Osteocyte (in vitro differentiated cells): ENCODE measurements around the gene NINL. TPM values are rescaled to one million over a fixed set of nuclear protein-coding genes. Genes with fewer than 3 reads are reported as not detected.

Experiments used
- DNase-seq: peaks from one replicate; pipeline ENCODE4 v3.0.0; 2021; ENCODE audit warnings: mixed read lengths; ENCODE audit not compliant: unreplicated experiment; ENCODE audit errors: extremely low spot score
- H3K27ac Mint-ChIP-seq: one replicate; pipeline ENCODE4 v1.8.0; 2021; ENCODE audit warnings: mild to moderate bottlenecking, mixed read lengths; ENCODE audit not compliant: unreplicated experiment
- H3K27me3 Mint-ChIP-seq: one replicate; pipeline ENCODE4 v1.8.0; 2021; ENCODE audit warnings: mixed read lengths; ENCODE audit not compliant: unreplicated experiment
- H3K36me3 Mint-ChIP-seq: one replicate; pipeline ENCODE4 v1.8.0; 2021; ENCODE audit warnings: mixed read lengths; ENCODE audit not compliant: unreplicated experiment
- H3K4me1 Mint-ChIP-seq: one replicate; pipeline ENCODE4 v1.8.0; 2021; ENCODE audit warnings: mixed read lengths; ENCODE audit not compliant: unreplicated experiment
- H3K4me3 Mint-ChIP-seq: one replicate; pipeline ENCODE4 v1.8.0; 2021; ENCODE audit warnings: mild to moderate bottlenecking, moderate library complexity, mixed read lengths; ENCODE audit not compliant: unreplicated experiment
- H3K9me3 Mint-ChIP-seq: one replicate; pipeline ENCODE4 v1.8.0; 2021; ENCODE audit warnings: mixed read lengths; ENCODE audit not compliant: unreplicated experiment
- total RNA-seq: library from RNA; stranded (reverse); gene quantifications from 2 replicates; pipeline ENCODE4 v1.2.1, GENCODE V29; 2021
- TF ChIP-seq, protein P1 (sequence below): fragments of 200-600 bp; sonication (generic); IDR thresholded peaks from 2 replicates; pipeline ENCODE4 v1.5.0; 2021; ENCODE audit warnings: antibody characterized with exemption, mild to moderate bottlenecking, moderate library complexity

NINL gene
- total RNA-seq, 1 donor from 2014 or later: 20.8 TPM

DNA sequence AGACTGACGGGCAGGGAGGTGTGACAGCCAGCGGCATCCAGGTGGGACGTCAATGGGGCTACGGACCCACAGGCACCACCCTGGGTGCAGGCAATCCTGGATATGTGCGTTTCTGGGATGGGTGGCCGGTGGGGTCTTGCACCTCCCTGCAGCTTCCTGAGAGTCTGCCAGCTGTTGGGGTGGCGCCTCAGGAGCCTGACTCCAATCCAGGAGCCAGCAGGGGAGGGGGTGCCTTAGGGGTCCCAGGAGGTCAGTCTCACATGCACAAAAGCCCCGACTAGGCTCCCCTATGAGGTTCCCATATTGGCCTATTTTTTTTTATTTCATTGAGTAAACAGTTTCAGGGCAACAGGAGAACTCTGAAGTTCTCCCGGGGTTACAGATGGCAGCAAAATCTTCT lies 104.5 kb downstream of the NINL start:
- H3K4me3 Mint-ChIP-seq: no peak overlapping the region
- H3K27me3 Mint-ChIP-seq: no peaks in the 10 kb centered on the region
- TF ChIP-seq, protein P1, sequence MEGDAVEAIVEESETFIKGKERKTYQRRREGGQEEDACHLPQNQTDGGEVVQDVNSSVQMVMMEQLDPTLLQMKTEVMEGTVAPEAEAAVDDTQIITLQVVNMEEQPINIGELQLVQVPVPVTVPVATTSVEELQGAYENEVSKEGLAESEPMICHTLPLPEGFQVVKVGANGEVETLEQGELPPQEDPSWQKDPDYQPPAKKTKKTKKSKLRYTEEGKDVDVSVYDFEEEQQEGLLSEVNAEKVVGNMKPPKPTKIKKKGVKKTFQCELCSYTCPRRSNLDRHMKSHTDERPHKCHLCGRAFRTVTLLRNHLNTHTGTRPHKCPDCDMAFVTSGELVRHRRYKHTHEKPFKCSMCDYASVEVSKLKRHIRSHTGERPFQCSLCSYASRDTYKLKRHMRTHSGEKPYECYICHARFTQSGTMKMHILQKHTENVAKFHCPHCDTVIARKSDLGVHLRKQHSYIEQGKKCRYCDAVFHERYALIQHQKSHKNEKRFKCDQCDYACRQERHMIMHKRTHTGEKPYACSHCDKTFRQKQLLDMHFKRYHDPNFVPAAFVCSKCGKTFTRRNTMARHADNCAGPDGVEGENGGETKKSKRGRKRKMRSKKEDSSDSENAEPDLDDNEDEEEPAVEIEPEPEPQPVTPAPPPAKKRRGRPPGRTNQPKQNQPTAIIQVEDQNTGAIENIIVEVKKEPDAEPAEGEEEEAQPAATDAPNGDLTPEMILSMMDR: no peak
- DNase-seq: no peak
- H3K4me1 Mint-ChIP-seq: peaks cover 3% of the 10 kb centered on the region
- H3K27ac Mint-ChIP-seq: no peak overlapping the region
- peaks cover 41% of the 10 kb centered on the region for H3K36me3 Mint-ChIP-seq
- H3K9me3 Mint-ChIP-seq: no peaks in the 10 kb centered on the region

DNA sequence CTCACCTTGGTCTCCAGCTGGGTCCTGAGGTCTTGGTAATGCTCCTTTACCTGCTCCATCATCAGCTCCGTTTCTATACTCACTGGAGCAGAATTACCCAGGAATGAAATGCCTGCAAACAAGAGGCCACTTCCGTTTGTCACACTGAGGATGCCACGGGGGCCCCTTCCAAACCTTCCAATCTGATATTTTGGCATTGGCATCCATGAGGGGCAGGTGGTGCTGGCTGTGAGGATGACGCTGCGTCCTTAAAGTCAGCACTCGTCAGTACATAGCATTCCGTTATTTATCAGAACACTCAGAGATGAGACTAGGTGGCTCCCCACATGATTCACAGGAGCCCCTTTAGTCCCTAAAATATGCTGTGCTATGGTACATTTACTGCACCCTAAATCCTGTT lies 105.2 kb downstream of the NINL start:
- no peak for DNase-seq
- Mint-ChIP-seq H3K36me3 (peaks cover 43% of the 10 kb centered on the region), H3K4me1 (peaks cover 3% of the 10 kb centered on the region), H3K27me3 (no peaks in the 10 kb centered on the region), H3K9me3 (no peaks in the 10 kb centered on the region), H3K4me3 (no peak overlapping the region), H3K27ac (no peak overlapping the region)
- TF ChIP-seq, protein P1: no peak

DNA sequence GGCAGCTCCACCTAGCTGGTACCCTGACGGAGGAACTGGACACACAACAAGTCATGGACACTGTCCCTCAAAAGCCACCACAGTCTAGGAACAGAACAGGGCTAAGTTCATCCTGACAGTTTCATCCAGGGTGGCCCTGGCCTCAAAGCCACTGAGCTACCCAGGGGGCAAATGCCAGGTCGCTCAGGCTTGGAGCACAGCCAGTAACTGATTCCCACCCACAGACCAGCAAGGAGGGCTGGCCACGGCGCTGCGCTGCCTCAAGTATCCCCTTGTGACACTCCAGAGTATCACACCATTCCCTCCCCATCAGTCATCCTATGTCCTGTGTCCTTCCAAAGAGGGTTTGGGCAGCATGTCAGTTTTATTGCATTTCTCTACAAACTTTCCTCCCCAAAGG lies 105.7 kb downstream of the NINL start:
- Mint-ChIP-seq H3K4me3 (no peak overlapping the region), H3K36me3 (peaks cover 40% of the 10 kb centered on the region), H3K27ac (no peak overlapping the region), H3K9me3 (no peaks in the 10 kb centered on the region), H3K4me1 (peaks cover under 1% of the 10 kb centered on the region), H3K27me3 (no peaks in the 10 kb centered on the region)
- DNase-seq: no peak
- TF ChIP-seq, protein P1: no peak

DNA sequence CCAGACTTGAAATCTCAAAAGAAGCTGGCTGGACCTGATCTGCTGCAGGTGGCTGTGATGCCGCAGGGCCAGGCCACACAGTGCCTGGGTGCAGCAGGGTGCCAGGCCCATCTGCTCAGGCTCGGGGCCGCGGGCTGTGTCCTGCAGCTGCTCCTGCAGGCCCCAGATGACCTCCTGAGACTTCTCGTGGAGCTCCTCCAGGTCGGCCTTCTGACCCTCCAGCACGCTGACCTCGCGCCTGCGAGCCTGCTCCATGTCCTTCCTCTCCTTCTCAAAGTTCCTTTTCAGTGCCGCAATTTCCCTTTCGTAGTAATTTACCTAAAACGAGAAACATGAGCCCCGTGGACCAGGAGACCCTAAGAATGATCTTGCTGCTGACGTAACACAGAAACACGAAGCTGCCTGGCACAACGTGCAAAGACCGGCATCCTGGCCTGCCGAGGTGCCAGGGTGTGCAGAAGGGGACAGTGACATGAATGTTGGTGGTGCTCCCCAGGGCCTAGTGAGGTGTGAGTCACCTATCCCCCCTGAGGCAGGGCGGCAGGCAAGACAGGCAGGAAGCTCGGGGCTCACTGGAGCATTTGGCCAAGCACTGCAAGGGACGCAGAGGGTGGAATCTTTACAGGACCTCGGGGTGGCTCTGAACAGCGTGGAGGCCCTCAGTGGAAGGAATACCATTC lies 106.3 kb downstream of the NINL start:
- no peaks in the 10 kb centered on the region for H3K27me3 Mint-ChIP-seq
- H3K9me3 Mint-ChIP-seq: no peaks in the 10 kb centered on the region
- no peak overlapping the region for H3K27ac Mint-ChIP-seq
- H3K4me3 Mint-ChIP-seq: no peak overlapping the region
- no peak for DNase-seq
- peaks cover 34% of the 10 kb centered on the region for H3K36me3 Mint-ChIP-seq
- H3K4me1 Mint-ChIP-seq: no peaks in the 10 kb centered on the region
- TF ChIP-seq, protein P1: no peak

DNA sequence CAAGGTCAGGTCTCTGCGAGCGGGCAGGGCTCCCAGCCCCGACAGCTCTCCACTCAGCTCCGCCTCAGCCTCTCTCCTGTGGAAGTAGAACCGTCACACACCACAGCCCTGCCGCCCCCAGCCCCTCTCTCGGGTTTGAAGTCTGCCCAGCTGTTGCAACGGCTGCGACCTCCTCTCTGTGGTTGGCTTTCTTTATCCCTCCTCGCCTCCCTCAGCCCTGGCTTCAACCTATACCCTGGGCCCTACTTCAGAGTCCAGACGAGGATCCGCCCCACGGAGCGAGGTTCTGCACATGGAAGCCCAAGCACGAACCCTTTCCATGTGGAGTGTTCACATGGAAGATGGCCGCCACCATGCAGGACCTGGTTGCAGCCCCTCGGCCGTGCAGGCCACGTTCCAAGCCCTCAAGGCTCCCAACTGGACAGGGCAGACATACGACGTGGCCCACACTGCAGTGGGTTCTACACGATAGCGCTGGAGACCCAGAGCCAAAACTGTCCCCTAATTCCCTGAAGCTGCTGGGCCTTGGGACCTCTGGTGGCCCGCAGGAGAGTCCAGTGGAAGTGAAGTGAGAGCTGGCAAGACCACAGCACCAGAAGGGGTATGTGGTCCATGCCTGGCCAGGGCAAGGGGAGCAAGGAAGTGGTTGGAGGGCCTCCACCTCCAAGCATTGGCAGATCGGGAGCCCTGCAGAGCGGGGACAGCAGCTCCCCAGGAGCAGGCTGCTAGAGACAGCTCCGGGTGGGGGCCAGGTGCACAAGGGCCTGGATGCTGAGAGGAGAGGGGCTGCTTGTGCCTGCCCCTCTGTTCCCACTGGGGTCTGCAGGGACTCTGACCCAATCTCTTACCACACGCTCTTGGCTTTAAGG lies 108.1 kb downstream of the NINL start:
- H3K4me1 Mint-ChIP-seq: no peaks in the 10 kb centered on the region

More for the DNA sequence above, 108.1 kb downstream of the NINL start:
- Mint-ChIP-seq H3K9me3 (no peaks in the 10 kb centered on the region), H3K4me3 (no peak overlapping the region), H3K27ac (no peak overlapping the region), H3K36me3 (peaks cover 31% of the 10 kb centered on the region), H3K27me3 (no peaks in the 10 kb centered on the region)
- TF ChIP-seq, protein P1: no peak
- no peak for DNase-seq
